HG02885 (cell line): Measurements from ENCODE around the gene PCDHA6.
"Not testable (repeated sequence)": the region's sequence is repeated elsewhere in the genome, so short reads cannot be mapped to it uniquely, and the experiment has no call there.

ENCODE experiments used
- ATAC-seq: cut with Tn5 transposase; IDR thresholded peaks from one replicate; pipeline ENCODE4 v1.9.1; 2021; ENCODE audit warnings: mild to moderate bottlenecking; ENCODE audit not compliant: unreplicated experiment, poor library complexity

PCDHA6 gene

GRCh38 chr5:140827704-140828361, at the start of gene PCDHA6:
TSS of gene PCDHA6 (plus strand) at chr5:140827960. CDS start at chr5:140828092, 132 bp downstream.
- ATAC-seq = no peak

GRCh38 chr5:140780512-140780911, 47.2 kb upstream of the PCDHA6 start:
- ATAC-seq = no peak

GRCh38 chr5:140785905-140786686, 41.7 kb upstream of the PCDHA6 start, which contains the start of gene PCDHA1:
TSS of gene PCDHA1 (plus strand) at chr5:140786140.
- ATAC-seq = no peak

GRCh38 chr5:140787422-140787821, 40.3 kb upstream of the PCDHA6 start:
- not testable (repeated sequence) for ATAC-seq

- ATAC-seq = not testable (repeated sequence)
Observed at GRCh38 chr5:140787849-140788504, 39.8 kb upstream of the PCDHA6 start.

- no peak for ATAC-seq
Observed at GRCh38 chr5:140791089-140791488, 36.7 kb upstream of the PCDHA6 start.

GRCh38 chr5:140794595-140795258, 33.0 kb upstream of the PCDHA6 start, which contains the start of gene PCDHA2:
TSS of gene PCDHA2 (plus strand) at chr5:140794852.
- no peak for ATAC-seq

- ATAC-seq = no peak
Observed at GRCh38 chr5:140795259-140795641, 32.5 kb upstream of the PCDHA6 start.

- ATAC-seq = not testable (repeated sequence)
Observed at GRCh38 chr5:140796072-140796717, 31.6 kb upstream of the PCDHA6 start.

- no peak for ATAC-seq
Observed at GRCh38 chr5:140796718-140797095, 31.1 kb upstream of the PCDHA6 start.

- no peak for ATAC-seq
Observed at GRCh38 chr5:140800816-140801493, 26.8 kb upstream of the PCDHA6 start, which contains the start of gene PCDHA3. TSS of gene PCDHA3 (plus strand) at chr5:140801057.

GRCh38 chr5:140801494-140801841, 26.3 kb upstream of the PCDHA6 start:
- ATAC-seq = no peak

- not testable (repeated sequence) for ATAC-seq
Observed at GRCh38 chr5:140802381-140802780, 25.4 kb upstream of the PCDHA6 start.

GRCh38 chr5:140802781-140803271, 24.9 kb upstream of the PCDHA6 start:
- ATAC-seq = no peak

- ATAC-seq = no peak
Observed at GRCh38 chr5:140806834-140807775, 20.7 kb upstream of the PCDHA6 start, which contains the start of gene PCDHA4. TSS of gene PCDHA4 (plus strand) at chr5:140807068.

- ATAC-seq = not testable (repeated sequence)
Observed at GRCh38 chr5:140808241-140808888, 19.4 kb upstream of the PCDHA6 start.

- no peak for ATAC-seq
Observed at GRCh38 chr5:140808889-140809291, 18.9 kb upstream of the PCDHA6 start.
